Measurements from ENCODE around the gene ACKR4.
"Not testable (repeated sequence)": the region's sequence is repeated elsewhere in the genome, so short reads cannot be mapped to it uniquely, and the experiment has no call there.

Gene ACKR4

DNA sequence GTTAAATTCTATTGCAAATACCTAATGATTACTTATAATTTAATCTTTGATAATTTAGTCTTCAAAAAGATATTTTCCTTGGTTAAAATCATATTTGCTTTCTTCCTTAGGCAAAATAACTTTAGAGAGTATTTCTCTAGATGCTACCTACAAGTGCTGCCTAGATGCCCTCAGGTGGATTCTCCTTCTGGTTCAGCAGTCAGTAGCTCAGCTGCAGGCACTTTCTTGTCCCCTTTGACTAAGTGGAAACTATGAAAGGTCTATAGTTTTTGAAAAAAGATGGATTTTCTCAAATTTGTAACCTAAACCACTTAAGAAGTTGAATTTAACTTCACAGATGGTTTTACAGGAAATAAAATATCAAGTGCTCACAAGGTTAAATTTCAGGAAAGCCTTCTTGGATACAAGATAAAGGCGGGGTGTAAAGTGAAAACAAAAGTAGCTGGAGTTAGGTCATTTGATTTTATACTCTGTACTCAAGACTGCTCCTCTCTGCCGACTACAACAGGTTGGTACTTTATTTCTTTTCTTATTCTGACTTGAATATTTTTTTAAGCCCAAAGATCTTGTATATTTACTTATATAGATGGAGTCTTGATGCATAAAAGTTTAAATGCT is at the start of gene ACKR4:
TSS of gene ACKR4 (plus strand) at position 455 of the 618 bp plus-strand sequence. CDS start 3,128 bp downstream, outside the sequence.
- in situ Hi-C loops (cut with HindIII; ENCODE audit: low sequenced_read_pairs) = no loop called here

DNA sequence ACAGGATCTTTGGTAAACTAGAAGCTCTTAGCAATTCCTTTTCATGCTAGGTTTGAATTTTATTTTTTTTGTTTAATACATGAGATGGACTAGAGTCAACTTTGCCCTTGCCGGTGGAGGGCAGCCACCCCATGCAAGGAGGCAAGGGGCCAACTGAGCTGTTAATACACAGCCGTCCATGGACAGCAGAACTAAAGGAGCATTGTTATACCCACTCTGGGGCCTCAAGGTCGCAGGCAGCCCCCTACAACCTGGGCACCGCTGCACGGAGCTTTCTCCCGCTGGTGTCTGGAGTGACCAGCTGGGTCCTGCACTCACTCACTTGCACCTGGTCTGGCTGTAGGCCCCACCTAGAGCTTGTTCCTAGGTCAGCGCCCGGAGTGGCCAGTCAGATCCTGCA is 47.9 kb upstream of the ACKR4 start:
- in situ Hi-C loops (cut with HindIII; ENCODE audit: low sequenced_read_pairs) = no loop called here

- in situ Hi-C loops (cut with HindIII; ENCODE audit: low sequenced_read_pairs) = no loop called here
Measured at GRCh38 chr3:132549890-132550578, 47.0 kb upstream of the ACKR4 start.

DNA sequence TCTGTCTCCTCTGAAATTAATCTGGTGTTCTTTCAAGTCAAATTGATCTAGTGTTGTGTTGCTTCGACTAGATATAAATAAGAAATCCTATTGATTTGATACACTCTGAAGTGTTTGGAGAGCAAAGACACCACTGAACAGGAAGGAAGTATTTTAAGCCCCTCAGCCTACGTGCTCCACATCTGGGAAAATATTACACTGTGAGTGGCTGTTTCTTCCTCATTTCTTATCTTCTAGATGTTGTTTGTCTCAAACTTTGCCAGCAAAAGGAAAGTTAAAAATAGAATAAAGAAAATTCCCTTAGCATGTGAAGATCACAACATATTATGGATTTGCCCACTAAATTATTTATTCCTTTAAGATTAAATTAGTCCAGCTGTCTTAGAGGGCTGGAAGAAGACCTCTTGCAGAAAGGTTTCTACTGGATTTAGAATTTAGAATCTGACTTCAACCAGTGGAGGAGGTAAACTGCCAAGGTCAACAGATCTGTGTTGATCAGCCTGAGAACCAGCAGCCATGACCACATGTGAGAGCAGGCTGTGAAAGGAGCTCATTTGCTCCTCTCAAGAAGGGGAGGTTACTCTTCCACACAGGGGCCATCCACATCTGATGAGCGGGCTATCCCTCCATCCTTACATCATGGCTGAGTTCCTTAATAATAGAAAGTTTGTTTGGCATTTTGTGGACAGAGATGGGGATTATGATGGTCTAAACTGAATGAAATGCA is 46.3 kb upstream of the ACKR4 start:
- in situ Hi-C loops (cut with HindIII; ENCODE audit: low sequenced_read_pairs) = no loop called here

- in situ Hi-C loops (cut with HindIII; ENCODE audit: low sequenced_read_pairs) = no loop called here
Measured at GRCh38 chr3:132553826-132554225, 43.2 kb upstream of the ACKR4 start.

DNA sequence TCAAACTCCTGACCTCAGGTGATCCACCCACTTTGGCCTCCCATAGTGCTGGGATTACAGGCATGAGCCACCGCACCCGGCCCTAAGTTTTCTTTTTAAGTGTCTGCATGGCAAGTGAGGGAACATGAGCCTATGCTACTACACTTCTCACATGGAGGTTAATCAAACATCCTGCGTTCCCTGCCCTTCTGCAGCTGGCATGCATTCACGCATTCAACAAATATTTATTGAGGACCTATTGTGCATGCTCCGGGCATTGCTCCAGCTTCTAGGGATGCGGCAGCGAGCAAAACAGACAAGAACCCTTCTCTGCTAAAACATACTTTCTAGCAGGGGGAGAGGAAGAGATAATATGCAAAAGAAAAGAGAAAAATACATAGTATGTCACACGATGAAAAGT is 42.6 kb upstream of the ACKR4 start:
- in situ Hi-C loops (cut with HindIII; ENCODE audit: low sequenced_read_pairs) = no loop called here

DNA sequence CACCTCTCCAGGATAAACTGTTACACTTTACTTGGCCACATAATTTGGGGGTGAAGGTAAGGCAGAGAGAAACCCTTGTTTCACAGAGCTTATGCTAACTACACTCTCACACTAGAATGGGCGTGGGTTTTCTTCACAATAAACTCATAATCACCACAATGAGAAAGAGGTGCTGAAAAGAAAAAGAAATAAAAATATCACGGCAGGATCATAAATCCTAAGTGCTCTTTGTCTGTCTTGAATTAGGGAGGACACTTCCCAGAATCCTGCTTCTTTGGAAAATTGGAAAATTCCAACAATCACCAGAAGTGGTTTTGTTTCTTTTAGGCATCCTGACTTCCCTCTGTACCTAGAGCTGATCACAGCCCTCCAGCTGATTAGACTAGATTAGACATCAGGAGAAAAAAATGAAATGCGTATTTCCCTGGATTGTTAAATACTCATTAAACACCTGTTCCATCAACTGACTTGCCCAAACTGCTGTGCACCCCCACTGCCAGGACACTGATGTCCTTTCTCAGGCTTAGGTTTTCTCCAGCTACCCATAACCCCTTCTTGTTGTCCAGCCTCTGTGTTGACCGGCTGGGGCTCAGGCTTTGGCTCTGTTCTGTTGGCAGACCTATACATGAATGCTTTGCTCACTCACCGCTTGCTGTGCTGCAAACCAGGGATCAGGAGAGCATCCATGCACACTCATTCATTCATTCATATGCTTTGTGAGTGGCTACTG is 41.6 kb upstream of the ACKR4 start:
- in situ Hi-C loops (cut with HindIII; ENCODE audit: low sequenced_read_pairs) = no loop called here

DNA sequence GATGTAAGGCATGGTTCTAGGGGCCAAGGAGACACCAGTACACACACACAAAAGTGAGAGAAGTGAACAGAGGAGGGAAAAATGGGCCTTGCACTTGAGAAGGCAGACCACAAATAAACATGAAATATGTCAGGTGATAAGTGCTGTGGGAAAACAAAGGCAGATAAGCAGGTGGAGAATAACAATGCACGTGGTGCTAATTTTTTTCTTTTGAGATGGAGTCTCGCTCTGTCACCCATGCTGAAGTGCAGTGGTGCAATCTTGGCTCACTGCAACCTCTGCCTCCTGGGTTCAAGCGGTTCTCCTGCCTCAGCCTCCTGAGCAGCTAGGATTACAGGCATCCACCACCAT is 41.1 kb upstream of the ACKR4 start:
- in situ Hi-C loops (cut with HindIII; ENCODE audit: low sequenced_read_pairs) = not testable (repeated sequence)

DNA sequence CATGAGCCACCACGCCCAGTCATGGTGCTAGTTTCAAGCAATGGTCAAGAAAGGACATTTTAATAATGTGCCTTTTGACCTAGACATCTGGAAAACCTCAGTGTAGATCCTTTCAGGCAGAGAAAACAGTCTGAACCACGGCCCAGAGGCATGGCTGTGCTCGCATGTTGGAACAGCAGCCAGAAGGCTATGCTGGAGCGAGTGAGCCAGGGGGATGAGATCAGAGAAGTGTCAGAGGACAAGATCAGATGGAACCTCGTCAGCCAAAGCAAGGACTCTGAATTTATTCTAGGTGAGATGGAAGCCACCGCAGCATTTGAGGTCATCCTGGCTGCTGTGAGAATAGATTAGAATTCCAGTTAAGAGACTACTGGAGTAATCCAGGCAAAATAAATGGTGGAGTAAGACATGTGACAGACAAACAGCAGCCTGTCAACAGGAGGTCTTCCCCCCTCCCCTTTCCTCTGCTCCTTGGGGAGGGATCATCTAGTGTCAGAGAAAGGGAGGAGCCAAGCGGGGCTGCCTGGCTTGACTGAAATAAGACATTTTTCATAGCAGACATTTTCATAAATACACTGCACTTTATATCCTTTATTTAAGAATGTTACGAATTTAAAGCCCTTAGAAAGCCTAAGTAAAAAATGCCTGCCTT is 40.4 kb upstream of the ACKR4 start:
- in situ Hi-C loops (cut with HindIII; ENCODE audit: low sequenced_read_pairs) = no loop called here

DNA sequence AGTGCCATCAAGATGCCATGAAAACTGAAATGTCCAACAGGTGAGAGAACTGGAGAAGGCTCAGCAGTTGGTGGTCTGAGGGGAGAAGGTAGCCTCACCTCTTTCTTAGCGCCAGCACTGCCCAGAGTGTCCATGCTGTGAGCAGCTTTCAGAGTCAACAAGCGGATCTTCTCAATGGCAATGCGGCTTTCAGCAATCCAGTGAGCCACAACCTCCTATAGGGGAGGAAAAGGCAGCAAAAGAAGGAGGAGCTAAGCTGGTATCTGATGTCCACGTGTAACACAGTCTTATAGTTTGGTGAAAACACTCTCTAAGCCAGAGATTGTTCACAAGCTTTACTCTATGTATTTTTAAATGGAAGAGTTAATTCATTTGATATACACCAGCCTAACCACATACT is 36.1 kb upstream of the ACKR4 start:
- in situ Hi-C loops (cut with HindIII; ENCODE audit: low sequenced_read_pairs) = no loop called here

- in situ Hi-C loops (cut with HindIII; ENCODE audit: low sequenced_read_pairs) = no loop called here
Measured at GRCh38 chr3:132563420-132564069, 33.5 kb upstream of the ACKR4 start.

DNA sequence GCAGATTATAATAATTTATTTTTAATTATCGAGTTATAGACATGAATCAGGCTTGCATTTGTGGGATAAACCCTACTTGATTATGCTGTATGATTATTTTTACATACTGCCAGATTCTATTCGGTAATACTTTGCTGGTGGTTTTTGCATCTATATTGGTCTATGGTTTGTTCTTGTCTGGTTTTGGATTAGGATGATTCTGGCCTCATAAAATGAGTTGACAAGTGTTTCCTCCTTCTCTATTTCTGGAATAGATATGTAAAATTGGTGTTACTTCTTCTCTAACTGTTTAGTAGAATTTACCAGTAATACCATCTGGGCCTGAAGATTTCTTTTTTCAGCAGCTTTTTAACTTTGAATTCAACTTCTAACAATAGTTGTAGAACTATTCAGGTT is 33.0 kb upstream of the ACKR4 start:
- in situ Hi-C loops (cut with HindIII; ENCODE audit: low sequenced_read_pairs) = no loop called here

GRCh38 chr3:132568422-132568821 is 28.6 kb upstream of the ACKR4 start:
- in situ Hi-C loops (cut with HindIII; ENCODE audit: low sequenced_read_pairs) = no loop called here

DNA sequence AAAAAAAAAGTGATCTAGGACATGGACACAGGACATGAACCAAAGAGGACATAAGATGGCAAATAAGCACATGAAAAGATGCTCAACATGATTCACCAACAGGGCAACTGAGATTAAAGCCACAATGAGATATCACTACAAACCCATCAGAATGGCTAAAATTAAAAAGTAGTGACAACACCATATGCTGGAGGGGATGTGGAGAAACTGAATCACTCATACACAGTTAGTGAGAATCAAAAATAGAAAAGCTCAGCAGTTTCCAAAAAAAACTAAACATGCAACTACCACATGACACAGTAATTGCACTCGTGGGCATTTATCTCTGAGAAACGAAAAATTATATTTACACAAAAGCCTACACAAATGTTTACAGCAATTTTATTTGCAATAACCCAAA is 27.9 kb upstream of the ACKR4 start:
- in situ Hi-C loops (cut with HindIII; ENCODE audit: low sequenced_read_pairs) = no loop called here

DNA sequence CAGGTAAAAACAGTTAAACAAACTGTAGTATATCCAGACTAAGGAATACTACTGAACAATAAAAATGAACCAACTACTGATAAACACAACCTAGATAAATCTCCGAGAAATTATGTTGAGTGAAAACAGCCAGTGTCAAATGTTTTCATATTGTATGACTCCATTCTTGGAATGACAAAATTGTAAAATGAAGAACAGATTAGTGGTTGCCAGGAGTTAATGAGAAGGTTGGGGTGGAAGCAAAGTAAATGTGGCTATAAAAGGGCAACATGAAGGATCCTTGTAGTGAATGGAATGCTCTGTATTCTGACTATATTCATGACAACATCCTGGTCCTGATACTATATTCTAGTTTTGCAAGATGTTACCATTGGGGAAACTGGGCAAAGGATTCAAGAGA is 27.5 kb upstream of the ACKR4 start:
- in situ Hi-C loops (cut with HindIII; ENCODE audit: low sequenced_read_pairs) = no loop called here

DNA sequence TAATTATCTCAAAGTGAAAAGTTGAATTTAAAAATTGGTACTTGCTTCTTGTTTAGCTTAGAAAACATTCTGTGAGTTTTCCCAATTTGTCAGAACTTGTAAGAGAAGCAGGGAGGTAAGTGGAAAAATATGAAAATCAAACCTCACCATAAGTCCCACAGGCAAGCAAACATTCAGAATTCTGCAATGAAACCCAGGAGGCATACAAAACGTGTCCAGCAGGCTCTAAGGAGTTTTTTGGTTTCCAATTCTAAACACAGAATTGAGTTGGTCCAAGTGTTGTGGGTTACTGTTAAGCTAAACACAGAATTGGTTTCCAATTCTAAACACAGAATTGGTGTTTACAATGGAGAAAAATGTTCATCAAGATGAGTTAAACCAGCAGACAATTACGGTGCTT is 27.1 kb upstream of the ACKR4 start:
- in situ Hi-C loops (cut with HindIII; ENCODE audit: low sequenced_read_pairs) = no loop called here

GRCh38 chr3:132573797-132574211 is 23.3 kb upstream of the ACKR4 start:
- in situ Hi-C loops (cut with HindIII; ENCODE audit: low sequenced_read_pairs) = no loop called here

GRCh38 chr3:132587401-132587800 is 9.7 kb upstream of the ACKR4 start:
- in situ Hi-C loops (cut with HindIII; ENCODE audit: low sequenced_read_pairs) = no loop called here

- in situ Hi-C loops (cut with HindIII; ENCODE audit: low sequenced_read_pairs) = no loop called here
Measured at GRCh38 chr3:132592216-132592615, 4.9 kb upstream of the ACKR4 start.

DNA sequence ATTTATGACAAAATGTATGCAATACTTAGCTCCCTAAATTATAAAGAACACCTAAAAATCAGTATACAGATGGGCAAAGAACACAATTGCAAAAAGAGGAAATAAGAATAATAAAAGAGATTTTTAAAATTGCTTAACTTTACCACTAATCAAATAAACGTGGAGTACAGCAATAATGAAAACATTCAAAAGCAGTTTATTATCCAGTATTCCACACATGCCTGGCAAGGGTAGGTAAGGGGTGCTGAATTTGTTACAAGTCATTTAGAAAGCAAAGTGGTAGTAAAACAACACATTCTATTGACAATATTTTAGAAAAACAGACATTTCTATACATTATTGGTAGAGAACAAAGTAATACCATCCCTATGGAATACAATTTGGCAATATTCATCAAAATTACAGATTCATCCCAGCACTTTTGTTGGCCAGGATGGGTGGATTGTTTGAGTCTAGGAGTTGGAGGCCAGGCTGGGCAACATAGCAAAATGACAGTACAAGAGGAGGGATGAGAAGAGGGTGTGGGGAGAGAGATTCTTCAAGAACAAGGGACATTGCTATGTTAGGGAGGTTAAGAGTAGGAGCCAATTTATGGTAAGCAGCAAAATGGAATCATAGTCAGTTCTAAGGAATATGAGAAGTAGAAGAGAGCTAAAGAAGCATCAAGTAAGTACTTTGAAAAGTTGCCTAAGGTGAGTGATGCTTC is 3.7 kb upstream of the ACKR4 start:
- in situ Hi-C loops (cut with HindIII; ENCODE audit: low sequenced_read_pairs) = no loop called here

Measured in DLD1 (cell line).